IMR-90 (cell line): ENCODE measurements around the gene CASQ1. TPM values are rescaled to one million over a fixed set of nuclear protein-coding genes. Genes with fewer than 3 reads are reported as not detected.

Experiments used
- ATAC-seq: fragments of 200-7000 bp; cut with Tn5 transposase; 2 replicates; pipeline ENCODE4 v1.9.1; 2020; ENCODE audit warnings: low read depth, mild to moderate bottlenecking, moderate library complexity
- BruUV-seq: library from RNA; stranded (reverse); fragments of 400-500 nt; replicated peaks from 2 replicates; lab custom pipeline; 2021; lab: Mats Ljungman, UMichigan
- CTCF ChIA-PET: fragments of 300-600 bp; formaldehyde crosslinking; extraction: SDS; loops from one replicate; lab custom pipeline; 2021; ENCODE audit warnings: antibody characterized with exemption; lab: Yijun Ruan, JAX
- POLR2A ChIA-PET: fragments of 300-600 bp; sonication (Branson Sonifier 250); formaldehyde crosslinking; loops from one replicate; lab custom pipeline; 2022; ENCODE audit warnings: antibody characterized with exemption; ENCODE audit not compliant: unreplicated experiment; lab: Charles Lee
- DNase-seq: peaks from one replicate; pipeline ENCODE4 v3.0.0; 2013
- H2AFZ ChIP-seq: replicated peaks from 2 replicates; pipeline ENCODE3; 2013; ENCODE audit warnings: low read length, mild to moderate bottlenecking; ENCODE audit not compliant: poor library complexity
- H2AK5ac ChIP-seq: 2 replicates; pipeline ENCODE4 v1.6.1; 2013; ENCODE audit warnings: low read depth, low read length, inconsistent platforms
- H2AK9ac ChIP-seq: replicated peaks from 2 replicates; pipeline ENCODE3; 2013; ENCODE audit warnings: mild to moderate bottlenecking, low read depth, low read length, moderate library complexity; ENCODE audit not compliant: poor library complexity
- H2BK120ac ChIP-seq: 2 replicates; pipeline ENCODE4 v1.6.1; 2013; ENCODE audit warnings: low read depth, low read length, inconsistent platforms
- H2BK15ac ChIP-seq: 3 replicates; pipeline ENCODE4 v1.6.1; 2013; ENCODE audit warnings: low read depth, low read length, inconsistent platforms
- H2BK20ac ChIP-seq: 2 replicates; pipeline ENCODE4 v1.6.1; 2013; ENCODE audit warnings: low read depth, mild to moderate bottlenecking, inconsistent platforms, low read length, moderate library complexity
- H2BK5ac ChIP-seq: 2 replicates; pipeline ENCODE4 v1.6.1; 2013; ENCODE audit warnings: mild to moderate bottlenecking, low read depth, low read length, inconsistent platforms; ENCODE audit not compliant: poor library complexity, severe bottlenecking
- H3K14ac ChIP-seq: replicated peaks from 2 replicates; pipeline ENCODE4 v1.6.1; 2013; ENCODE audit warnings: low read depth, low read length, inconsistent platforms
- H3K18ac ChIP-seq: 2 replicates; pipeline ENCODE4 v1.6.1; 2013; ENCODE audit warnings: low read depth, low read length, control low read depth
- H3K23ac ChIP-seq: 2 replicates; pipeline ENCODE4 v1.6.1; 2013; ENCODE audit warnings: low read depth, low read length, inconsistent platforms
- H3K27ac ChIP-seq: 2 replicates; pipeline ENCODE4 v1.5.1; 2013; ENCODE audit warnings: mild to moderate bottlenecking, control low read depth, low read length; ENCODE audit not compliant: insufficient read depth
- H3K27me3 ChIP-seq: 2 replicates; pipeline ENCODE4 v1.6.1; 2013; ENCODE audit warnings: low read length; ENCODE audit not compliant: control insufficient read depth, insufficient read depth
- H3K36me3 ChIP-seq: 2 replicates; pipeline ENCODE4 v1.6.1; 2013; ENCODE audit warnings: low read length, mixed read lengths; ENCODE audit not compliant: control insufficient read depth, insufficient read depth
- H3K4ac ChIP-seq: 2 replicates; pipeline ENCODE4 v1.6.1; 2013; ENCODE audit warnings: low read depth, low read length, inconsistent platforms
- H3K4me1 ChIP-seq: 2 replicates; pipeline ENCODE4 v1.6.1; 2013; ENCODE audit warnings: low read length, mixed read lengths; ENCODE audit not compliant: control insufficient read depth, insufficient read depth
- H3K4me2 ChIP-seq: 2 replicates; pipeline ENCODE4 v1.6.1; 2013; ENCODE audit warnings: low read depth, mild to moderate bottlenecking, control low read depth, low read length, moderate library complexity
- H3K4me3 ChIP-seq: 2 replicates; pipeline ENCODE4 v1.5.1; 2013; ENCODE audit warnings: low read depth, mild to moderate bottlenecking, control low read depth, low read length, moderate library complexity; ENCODE audit not compliant: insufficient read depth
- H3K56ac ChIP-seq: 2 replicates; pipeline ENCODE4 v1.6.1; 2013; ENCODE audit warnings: low read length, inconsistent platforms; ENCODE audit not compliant: insufficient read depth; ENCODE audit errors: extremely low read depth
- H3K79me1 ChIP-seq, 2 experiments: 2 replicates each; pipeline ENCODE4 v1.6.1; 2013; ENCODE audit warnings: low read length in 2 of 2, inconsistent platforms in 1 of 2, low read depth in 1 of 2
- H3K9ac ChIP-seq: 2 replicates; pipeline ENCODE4 v1.6.1; 2013; ENCODE audit warnings: low read depth, low read length, control low read depth
- H3K9me1 ChIP-seq: 2 replicates; pipeline ENCODE4 v1.6.1; 2013; ENCODE audit warnings: low read length, inconsistent platforms; ENCODE audit not compliant: insufficient read depth
- H3K9me3 ChIP-seq: 2 replicates; pipeline ENCODE4 v1.6.1; 2013; ENCODE audit warnings: low read length; ENCODE audit not compliant: control insufficient read depth, insufficient read depth
- H4K20me1 ChIP-seq: 2 replicates; pipeline ENCODE4 v1.6.1; 2013; ENCODE audit warnings: low read length, inconsistent platforms; ENCODE audit not compliant: insufficient read depth
- H4K5ac ChIP-seq: 2 replicates; pipeline ENCODE4 v1.6.1; 2013; ENCODE audit warnings: mild to moderate bottlenecking, low read depth, low read length, control low read depth
- H4K8ac ChIP-seq, 2 experiments: 2 replicates each; pipeline ENCODE4 v1.6.1; 2013; ENCODE audit warnings: low read depth in 2 of 2, low read length in 2 of 2, control low read depth in 1 of 2, inconsistent platforms in 1 of 2
- H4K91ac ChIP-seq: 2 replicates; pipeline ENCODE4 v1.6.1; 2013; ENCODE audit warnings: low read depth, low read length, inconsistent platforms; ENCODE audit not compliant: insufficient read depth
- BHLHE40 ChIP-seq: fragments of 150-350 bp; IDR thresholded peaks from 2 replicates; pipeline ENCODE4 v1.6.1; 2016; ENCODE audit warnings: mild to moderate bottlenecking, low read depth, low read length
- CEBPB ChIP-seq: IDR thresholded peaks from 2 replicates; pipeline ENCODE4 v1.6.1; 2012; ENCODE audit warnings: low read depth, low read length, improper control_type of control experiment
- CHD1 ChIP-seq: IDR thresholded peaks from 2 replicates; pipeline ENCODE4 v1.6.1; 2012; ENCODE audit warnings: low read depth, low read length, improper control_type of control experiment
- FOS ChIP-seq: fragments of 150-350 bp; IDR thresholded peaks from 2 replicates; pipeline ENCODE4 v1.6.1; 2016; ENCODE audit warnings: low read depth, low read length
- MAFK ChIP-seq: IDR thresholded peaks from 2 replicates; pipeline ENCODE4 v1.6.1; 2012; ENCODE audit warnings: low read depth, low read length, improper control_type of control experiment
- MAZ ChIP-seq: IDR thresholded peaks from 2 replicates; pipeline ENCODE4 v1.6.1; 2012; ENCODE audit warnings: low read depth, mild to moderate bottlenecking, low read length, improper control_type of control experiment, moderate library complexity, borderline replicate concordance
- MXI1 ChIP-seq: IDR thresholded peaks from 2 replicates; pipeline ENCODE4 v1.6.1; 2012; ENCODE audit warnings: low read depth, mild to moderate bottlenecking, low read length, moderate library complexity, borderline replicate concordance
- RAD21 ChIP-seq: IDR thresholded peaks from 2 replicates; pipeline ENCODE4 v1.6.1; 2012; ENCODE audit warnings: low read length, improper control_type of control experiment
- WGBS, 2 experiments: methylation state at CpG; one replicate each; pipeline versions ENCODE4 v1.1.5 to v1.1.7; 2013; ENCODE audit warnings: missing lambda C conversion rate in 2 of 2; ENCODE audit not compliant: insufficient read length in 1 of 2; ENCODE audit errors: extremely low coverage in 2 of 2; 5-methylcytosine and 5-hydroxymethylcytosine counted together
- dilution Hi-C: fragments of 300-500 bp; cut with HindIII; formaldehyde crosslinking; loops from one replicate; pipeline ENCODE4 v1.14.3; 2018; ENCODE audit warnings: low sequenced_read_pairs; ENCODE audit not compliant: unreplicated experiment
- in situ Hi-C: fragments of 300-500 bp; cut with MboI; formaldehyde crosslinking; loops from 3 replicates; pipeline ENCODE4 v1.14.3; 2019; ENCODE audit warnings: low sequenced_read_pairs, inconsistent platforms, mixed read lengths
- intact Hi-C: fragments of 100-400 bp; cut with micrococcal nuclease; formaldehyde crosslinking; loops from 2 replicates; pipeline ENCODE4 v1.10.0; 2022
- polyA plus RNA-seq, 3 experiments: library from polyadenylated mRNA; depleted of rRNA; stranded (reverse); fragments of >200 nt; gene quantifications; 2 replicates each; pipeline ENCODE4 v1.2.3, GENCODE V29; 2012; ENCODE audit warnings: low replicate concordance in 1 of 3
- total RNA-seq: library from RNA; depleted of rRNA; stranded (reverse); fragments of >200 nt; gene quantifications from 2 replicates; pipeline ENCODE4 v1.2.3, GENCODE V29; 2012

CASQ1 gene
- total and polyA plus RNA-seq, 2 of the 4 experiments (the other 2 are of a cell fraction): 0.18 to 0.21 TPM

DNA sequence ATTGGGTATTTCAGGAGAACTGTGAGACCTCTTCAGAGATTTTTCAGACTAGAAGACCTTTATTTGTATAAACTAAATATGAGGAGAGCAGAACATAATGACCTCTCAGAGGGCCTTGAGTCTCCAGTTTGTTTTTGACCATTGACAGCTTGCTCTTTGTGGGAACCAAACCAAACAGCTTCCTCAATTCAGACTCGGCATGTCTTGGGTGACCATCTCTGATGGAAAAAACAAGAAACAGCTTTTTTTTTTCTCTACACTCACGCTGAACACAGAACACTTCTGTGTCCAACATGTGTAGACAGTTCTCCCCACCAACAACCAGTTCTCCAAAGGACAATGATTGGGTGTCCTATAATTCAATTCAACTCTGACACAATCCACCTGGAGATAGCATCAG, 27.4 kb upstream of the CASQ1 start:
- no peak overlapping the region for H2AK5ac ChIP-seq
- H3K79me1 ChIP-seq: no peaks in the 10 kb centered on the region
- no peak overlapping the region for H3K56ac ChIP-seq
- no peak for TF ChIP-seq MXI1
- no peak for TF ChIP-seq FOS
- TF ChIP-seq CEBPB: no peak
- TF ChIP-seq CHD1: no peak
- no peak for TF ChIP-seq BHLHE40
- no peak for TF ChIP-seq RAD21
- no peak for TF ChIP-seq MAFK
- no peak for TF ChIP-seq MAZ
- no peak overlapping the region for H3K4ac ChIP-seq
- no peak overlapping the region for H3K18ac ChIP-seq
- no peak overlapping the region for H2BK20ac ChIP-seq
- ChIA-PET CTCF (interaction anchor here (0.5 to 0.7 kb wide), 4 partner anchors 17 to 287 kb away, joined by 3 to 6 read pairs (median 4); no protein-coding TSS in a partner anchor), POLR2A (no interaction called here)
- BruUV-seq: no TSS peak
- H3K4me1 ChIP-seq: no peaks in the 10 kb centered on the region
- H3K23ac ChIP-seq: no peak overlapping the region
- dilution Hi-C loops: no loop called here
- in situ Hi-C loops: no loop called here
- H3K27me3 ChIP-seq: peaks cover 45% of the 10 kb centered on the region
- no peak overlapping the region for H3K4me3 ChIP-seq
- H4K5ac ChIP-seq: no peak overlapping the region
- no peaks in the 10 kb centered on the region for H3K9me1 ChIP-seq
- H3K14ac ChIP-seq: no peak overlapping the region
- H4K91ac ChIP-seq: no peak overlapping the region
- no peaks in the 10 kb centered on the region for H4K20me1 ChIP-seq
- no peak overlapping the region for H3K27ac ChIP-seq
- DNase-seq: no peak
- no peaks in the 10 kb centered on the region for H3K36me3 ChIP-seq
- no peak overlapping the region for H3K9ac ChIP-seq
- no peaks in the 10 kb centered on the region for H3K9me3 ChIP-seq
- no peak for ATAC-seq
- intact Hi-C loops: no loop called here
- no peak overlapping the region for H3K4me2 ChIP-seq
- H2BK120ac ChIP-seq: no peak overlapping the region
- H2BK15ac ChIP-seq: no peak overlapping the region
- no peak overlapping the region for H2AK9ac ChIP-seq
- H2BK5ac ChIP-seq: no peak overlapping the region
- WGBS, 2 experiments: 80% methylated on average over 1 of the region's 2 CpGs; no CpG with 5 or more reads in 1 of the 2 experiments
- H4K8ac ChIP-seq: no peak overlapping the region
- no peak overlapping the region for H2AFZ ChIP-seq
